ENCODE measurements around the gene ULBP2. TPM values are rescaled to one million over a fixed set of nuclear protein-coding genes. Genes with fewer than 3 reads are reported as not detected.
"Not testable (repeated sequence)": the region's sequence is repeated elsewhere in the genome, so short reads cannot be mapped to it uniquely, and the experiment has no call there.

ULBP2 gene
- polyA plus RNA-seq, 1 donor (not counting 4 experiments of a cell fraction or from before 2014, with no cell fraction given): 11.8 TPM

DNA sequence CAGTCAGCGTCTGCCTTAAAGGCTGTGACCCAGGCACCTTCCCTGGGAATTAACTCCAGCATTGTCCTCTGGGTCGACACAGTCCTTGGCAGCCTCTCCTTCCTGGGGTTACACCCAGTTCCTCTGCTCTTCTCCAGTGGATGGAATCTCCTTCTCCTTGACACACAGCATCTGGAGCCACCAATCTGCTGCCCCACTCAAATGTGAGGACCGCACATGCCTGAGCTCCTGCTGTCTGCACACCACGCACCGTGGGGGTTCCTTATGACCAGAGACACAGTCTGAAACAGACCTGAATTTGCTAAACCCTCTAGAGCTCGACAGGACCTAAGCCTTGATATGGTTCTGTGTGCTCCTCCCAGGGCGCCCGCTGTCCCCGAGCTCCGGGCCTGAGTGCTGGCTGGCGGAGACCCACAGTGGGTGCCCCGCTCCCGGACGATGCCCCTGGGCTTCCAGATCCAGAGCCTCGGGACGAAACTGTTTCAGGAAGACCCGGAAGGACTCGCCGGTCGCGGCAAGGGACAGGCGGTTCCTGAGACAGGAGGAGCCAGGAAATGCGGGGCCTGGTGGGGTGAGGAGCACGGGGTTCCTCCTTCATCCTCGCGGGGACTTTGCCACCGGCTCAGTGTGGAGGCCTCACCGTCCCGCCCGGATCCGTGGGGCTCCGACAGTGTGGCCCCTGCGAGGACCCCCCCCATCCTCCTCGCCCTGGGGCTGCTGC, 16.4 kb upstream of the ULBP2 start:
- Histone ChIP-seq H3K9me1 (ENCODE audit: control insufficient read depth, extremely low read depth, insufficient read depth, low read length) (no peaks in the 10 kb centered on the region), H3K4me2 (ENCODE audit: control insufficient read depth, extremely low read depth, insufficient read depth, low read depth, low read length) (peak overlapping the region; percentile 81), H3K79me2 (ENCODE audit: control insufficient read depth, insufficient read depth, low read length) (no peaks in the 10 kb centered on the region), H3K27ac (ENCODE audit: control insufficient read depth, insufficient read depth, low read length) (no peak overlapping the region), H2AFZ (ENCODE audit: control insufficient read depth, low read length) (peak overlapping the region; percentile 78), H4K20me1 (ENCODE audit: control insufficient read depth, extremely low read depth, insufficient read depth, low read length) (no peaks in the 10 kb centered on the region), H3K27me3 (ENCODE audit: control insufficient read depth, extremely low read depth, insufficient read depth, low read length) (peaks cover 10% of the 10 kb centered on the region), H3K4me1 (ENCODE audit: control insufficient read depth, extremely low read depth, insufficient read depth, low read length) (peaks cover 18% of the 10 kb centered on the region), H3K36me3 (ENCODE audit: control insufficient read depth in 2 of 2, extremely low read depth in 1 of 2, insufficient read depth in 2 of 2, low read length in 2 of 2) (no peaks in the 10 kb centered on the region), H3K9me3 (ENCODE audit: control insufficient read depth, low read depth, low read length) (no peaks in the 10 kb centered on the region), H3K9ac (ENCODE audit: control insufficient read depth, extremely low read depth, insufficient read depth, low read length) (peak overlapping the region; percentile 65), H3K4me3 (ENCODE audit: control insufficient read depth in 2 of 3, extremely low read depth in 1 of 3, insufficient read depth in 2 of 3, low read depth in 1 of 3, low read length in 3 of 3) (peak overlapping the region; percentile 3 to 61 (median 23))
- DNase-seq (ENCODE audit: low read depth, low spot score) (no peak), FAIRE-seq (no peak)
- dilution Hi-C loops (cut with MboI; ENCODE audit: extremely low pct_ligation_motif_present, low sequenced_read_pairs): no loop called here
- TF ChIP-seq, protein P1, sequence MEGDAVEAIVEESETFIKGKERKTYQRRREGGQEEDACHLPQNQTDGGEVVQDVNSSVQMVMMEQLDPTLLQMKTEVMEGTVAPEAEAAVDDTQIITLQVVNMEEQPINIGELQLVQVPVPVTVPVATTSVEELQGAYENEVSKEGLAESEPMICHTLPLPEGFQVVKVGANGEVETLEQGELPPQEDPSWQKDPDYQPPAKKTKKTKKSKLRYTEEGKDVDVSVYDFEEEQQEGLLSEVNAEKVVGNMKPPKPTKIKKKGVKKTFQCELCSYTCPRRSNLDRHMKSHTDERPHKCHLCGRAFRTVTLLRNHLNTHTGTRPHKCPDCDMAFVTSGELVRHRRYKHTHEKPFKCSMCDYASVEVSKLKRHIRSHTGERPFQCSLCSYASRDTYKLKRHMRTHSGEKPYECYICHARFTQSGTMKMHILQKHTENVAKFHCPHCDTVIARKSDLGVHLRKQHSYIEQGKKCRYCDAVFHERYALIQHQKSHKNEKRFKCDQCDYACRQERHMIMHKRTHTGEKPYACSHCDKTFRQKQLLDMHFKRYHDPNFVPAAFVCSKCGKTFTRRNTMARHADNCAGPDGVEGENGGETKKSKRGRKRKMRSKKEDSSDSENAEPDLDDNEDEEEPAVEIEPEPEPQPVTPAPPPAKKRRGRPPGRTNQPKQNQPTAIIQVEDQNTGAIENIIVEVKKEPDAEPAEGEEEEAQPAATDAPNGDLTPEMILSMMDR (optimal IDR thresholded peaks at IDR 0.05 in 1 of 3, IDR thresholded peaks at IDR 0.05 in 1 of 3, conservative IDR thresholded peaks at IDR 0.05 in 1 of 3; ENCODE audit: extremely low read depth in 1 of 3, insufficient read depth in 2 of 3, low read length in 3 of 3): no peak
- TF ChIP-seq EZH2 (IDR thresholded peaks at IDR 0.05; ENCODE audit: low read length): no peak

DNA sequence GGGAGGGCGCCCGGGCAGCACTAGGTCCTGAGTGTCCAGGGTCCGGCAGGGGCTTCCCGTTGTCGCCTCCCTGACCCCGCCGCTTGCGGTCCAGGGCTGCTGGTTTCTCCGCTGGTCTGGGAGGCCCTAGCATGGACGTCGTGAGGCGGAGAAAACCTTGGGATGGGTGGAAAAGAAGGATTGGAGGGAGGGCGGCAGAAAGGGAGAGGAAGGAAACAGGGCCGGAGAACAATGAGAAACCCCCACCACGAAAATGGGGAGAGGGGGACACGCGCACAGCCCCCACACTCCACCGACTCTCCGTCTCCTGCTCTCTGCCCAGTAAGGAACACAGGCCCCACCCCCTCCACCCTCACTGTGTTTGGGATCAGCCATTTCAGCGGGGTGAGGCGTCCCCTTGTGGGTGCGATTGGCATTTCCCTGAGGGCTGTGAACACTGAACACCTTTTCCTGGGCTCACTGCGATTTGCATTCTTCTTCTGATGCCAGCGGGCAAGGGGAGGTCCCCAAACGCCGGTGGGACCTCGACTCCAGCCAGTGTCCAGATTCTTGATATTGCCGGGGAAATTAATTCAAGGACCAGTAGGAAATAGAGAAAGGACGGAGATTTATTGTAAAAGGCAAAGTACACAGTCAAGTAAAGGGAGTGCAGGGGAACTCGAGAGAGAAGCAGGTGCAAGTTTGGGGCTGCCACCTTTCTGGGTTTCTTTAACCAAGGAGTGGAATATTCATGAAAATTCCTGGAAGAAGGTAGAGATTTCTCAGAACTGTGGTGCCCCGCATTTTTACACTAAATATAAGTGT, 15.6 kb upstream of the ULBP2 start:
- no peaks in the 10 kb centered on the region for H3K9me3 ChIP-seq (ENCODE audit: control insufficient read depth, low read depth, low read length)
- peak; percentile 56 for FAIRE-seq
- dilution Hi-C loops (cut with MboI; ENCODE audit: extremely low pct_ligation_motif_present, low sequenced_read_pairs): no loop called here
- no peak for DNase-seq (ENCODE audit: low read depth, low spot score)
- no peaks in the 10 kb centered on the region for H3K79me2 ChIP-seq (ENCODE audit: control insufficient read depth, insufficient read depth, low read length)
- H3K9me1 ChIP-seq (ENCODE audit: control insufficient read depth, extremely low read depth, insufficient read depth, low read length): no peaks in the 10 kb centered on the region
- no peaks in the 10 kb centered on the region for H3K36me3 ChIP-seq (ENCODE audit: control insufficient read depth in 2 of 2, extremely low read depth in 1 of 2, insufficient read depth in 2 of 2, low read length in 2 of 2)
- peak overlapping the region; percentile 78 for H2AFZ ChIP-seq (ENCODE audit: control insufficient read depth, low read length)
- peak overlapping the region; percentile 65 for H3K9ac ChIP-seq (ENCODE audit: control insufficient read depth, extremely low read depth, insufficient read depth, low read length)
- H4K20me1 ChIP-seq (ENCODE audit: control insufficient read depth, extremely low read depth, insufficient read depth, low read length): no peaks in the 10 kb centered on the region
- peak overlapping the region; percentile 81 for H3K4me2 ChIP-seq (ENCODE audit: control insufficient read depth, extremely low read depth, insufficient read depth, low read depth, low read length)
- peaks cover 18% of the 10 kb centered on the region for H3K4me1 ChIP-seq (ENCODE audit: control insufficient read depth, extremely low read depth, insufficient read depth, low read length)
- H3K27me3 ChIP-seq (ENCODE audit: control insufficient read depth, extremely low read depth, insufficient read depth, low read length): peaks cover 10% of the 10 kb centered on the region
- H3K27ac ChIP-seq (ENCODE audit: control insufficient read depth, insufficient read depth, low read length): peak overlapping the region; percentile 22
- TF ChIP-seq, protein P1 (optimal IDR thresholded peaks at IDR 0.05 in 1 of 3, IDR thresholded peaks at IDR 0.05 in 1 of 3, conservative IDR thresholded peaks at IDR 0.05 in 1 of 3; ENCODE audit: extremely low read depth in 1 of 3, insufficient read depth in 2 of 3, low read length in 3 of 3): peak; percentile 80 to 94 (median 91)
- TF ChIP-seq EZH2 (IDR thresholded peaks at IDR 0.05; ENCODE audit: low read length): no peak
- H3K4me3 ChIP-seq (ENCODE audit: control insufficient read depth in 2 of 3, extremely low read depth in 1 of 3, insufficient read depth in 2 of 3, low read depth in 1 of 3, low read length in 3 of 3): peak overlapping the region; percentile 3 to 61 (median 23)

DNA sequence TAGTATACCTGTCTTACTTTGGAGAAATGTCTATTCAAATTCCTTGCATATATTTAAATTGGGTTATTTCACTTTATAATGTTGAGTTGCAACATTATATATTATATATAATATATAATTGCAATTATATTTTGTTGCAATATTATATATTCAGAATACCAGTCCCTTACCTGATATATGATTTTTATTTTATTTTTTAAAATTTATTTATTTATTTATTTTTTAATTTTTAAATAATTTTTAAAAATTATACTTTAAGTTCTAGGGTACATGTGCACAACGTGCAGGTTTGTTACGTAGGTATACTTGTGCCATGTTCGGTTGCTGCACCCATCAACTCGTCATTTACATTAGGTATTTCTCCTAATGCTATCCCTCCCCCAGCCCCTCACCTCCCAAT, 14.8 kb upstream of the ULBP2 start:
- H3K79me2 ChIP-seq (ENCODE audit: control insufficient read depth, insufficient read depth, low read length); H2AFZ ChIP-seq (ENCODE audit: control insufficient read depth, low read length); H3K9ac ChIP-seq (ENCODE audit: control insufficient read depth, extremely low read depth, insufficient read depth, low read length); DNase-seq (ENCODE audit: low read depth, low spot score); H3K4me3 ChIP-seq (ENCODE audit: control insufficient read depth in 2 of 3, extremely low read depth in 1 of 3, insufficient read depth in 2 of 3, low read depth in 1 of 3, low read length in 3 of 3); H3K27ac ChIP-seq (ENCODE audit: control insufficient read depth, insufficient read depth, low read length); H3K36me3 ChIP-seq (ENCODE audit: control insufficient read depth in 2 of 2, extremely low read depth in 1 of 2, insufficient read depth in 2 of 2, low read length in 2 of 2); FAIRE-seq; dilution Hi-C loops (cut with MboI; ENCODE audit: extremely low pct_ligation_motif_present, low sequenced_read_pairs); H3K9me3 ChIP-seq (ENCODE audit: control insufficient read depth, low read depth, low read length); H3K4me2 ChIP-seq (ENCODE audit: control insufficient read depth, extremely low read depth, insufficient read depth, low read depth, low read length); H3K9me1 ChIP-seq (ENCODE audit: control insufficient read depth, extremely low read depth, insufficient read depth, low read length); H4K20me1 ChIP-seq (ENCODE audit: control insufficient read depth, extremely low read depth, insufficient read depth, low read length): not testable (repeated sequence)
- H3K27me3 ChIP-seq (ENCODE audit: control insufficient read depth, extremely low read depth, insufficient read depth, low read length): peaks cover 10% of the 10 kb centered on the region
- H3K4me1 ChIP-seq (ENCODE audit: control insufficient read depth, extremely low read depth, insufficient read depth, low read length): peaks cover 18% of the 10 kb centered on the region

Measured in keratinocyte (primary cell).